Measurements from ENCODE around the gene SBNO2. TPM values are rescaled to one million over a fixed set of nuclear protein-coding genes. Genes with fewer than 3 reads are reported as not detected.
"Not testable (repeated sequence)": the region's sequence is repeated elsewhere in the genome, so short reads cannot be mapped to it uniquely, and the experiment has no call there.

SBNO2 gene
- total and polyA plus RNA-seq, 8 donors: 16.3 to 74.7 (median 42.7) TPM

DNA sequence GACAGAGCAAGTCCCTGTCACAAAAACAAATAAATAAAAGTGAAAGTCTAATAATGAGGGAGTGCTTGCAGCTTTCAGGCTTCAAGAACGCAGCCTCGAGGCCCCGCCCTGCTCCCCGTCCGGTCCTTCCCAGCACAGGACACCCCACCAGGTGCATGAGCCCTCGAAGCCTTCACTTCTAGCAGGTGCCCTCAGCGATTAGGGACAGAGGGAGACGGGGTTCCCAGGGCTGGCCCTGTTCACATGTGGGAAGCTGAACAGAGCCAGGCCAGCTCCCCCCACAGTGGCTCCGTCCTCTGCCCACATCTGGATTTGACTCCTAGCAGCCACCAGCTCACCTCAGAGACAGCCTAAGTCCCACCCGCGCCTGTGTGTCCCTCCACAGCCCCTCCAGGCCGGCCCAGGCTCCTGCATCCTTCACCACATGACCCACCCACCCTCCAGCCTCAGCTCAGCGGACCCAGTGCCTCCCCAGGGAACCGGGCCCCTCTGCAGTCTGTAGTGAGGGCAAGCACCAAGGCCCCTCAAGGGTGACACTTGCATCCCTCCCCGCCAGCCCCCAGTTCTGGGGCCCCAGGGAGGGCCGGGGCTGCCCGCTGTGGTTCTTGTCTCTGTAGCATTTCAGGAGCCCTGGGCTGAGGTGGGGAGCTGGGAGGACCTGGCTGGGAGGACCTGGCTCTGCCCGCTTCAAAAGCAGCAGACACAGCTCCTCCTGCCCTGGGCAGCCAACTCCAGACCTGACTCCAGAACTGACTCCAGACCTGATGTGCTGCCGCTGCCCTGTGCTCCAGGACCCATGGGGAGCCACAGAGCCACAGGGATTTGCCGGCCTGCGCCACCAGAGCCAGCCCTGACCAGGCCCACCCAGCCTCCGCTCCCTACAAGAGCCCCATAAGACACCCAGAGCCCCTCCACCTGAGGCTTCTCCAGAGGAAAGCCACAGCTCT is 43.0 kb downstream of the SBNO2 start:
- 53 to 75% (median 70%) methylated on average over 13 to 22 of the region's 22 CpGs for WGBS, 5 donors
- Histone ChIP-seq H3K4me1 (peaks cover 46 to 92% (median 64%) of the 10 kb centered on the region in 4 donors), H3K4me3 (peak overlapping the region; percentile 56 to 77 (median 67)), H3K36me3 (peaks cover 21 to 52% (median 35%) of the 10 kb centered on the region in 4 donors), H3K9me3 (no peaks in the 10 kb centered on the region), H3K27ac (peak overlapping the region; percentile 84 to 98 (median 92)), H3K27me3 (no peaks in the 10 kb centered on the region)
- no peak for TF ChIP-seq CTCF (IDR thresholded peaks at IDR 0.05)
- TF ChIP-seq EP300 (IDR thresholded peaks at IDR 0.05): no peak
- TF ChIP-seq POLR2AphosphoS5 (IDR thresholded peaks at IDR 0.05): no peak
- no peak for TF ChIP-seq POLR2A (IDR thresholded peaks at IDR 0.05)
- DNase-seq: peak in 1 of 2 donors; percentile 46
- intact Hi-C loops (cut with DNase I; ENCODE audit: low total_unique reads): no loop called here

DNA sequence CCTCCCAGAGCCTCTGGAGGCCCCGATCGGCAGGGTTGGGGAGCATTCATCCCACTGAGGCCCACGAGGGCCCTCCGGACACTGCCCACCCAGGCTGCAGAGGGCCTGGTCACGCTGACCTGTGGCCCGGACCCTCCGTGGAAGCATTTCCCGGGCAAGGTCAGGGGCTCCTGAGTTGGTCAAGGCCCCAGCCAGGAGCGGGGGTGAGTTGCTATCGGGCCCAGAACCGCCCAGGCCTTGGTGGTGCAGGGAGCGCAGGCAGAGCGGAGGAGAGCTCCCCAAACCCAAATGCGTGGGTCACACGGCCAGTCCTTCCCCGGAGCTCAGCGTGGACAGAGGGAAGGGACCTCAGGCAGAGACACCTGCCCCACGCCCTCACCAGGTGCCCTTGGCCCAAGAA is 44.5 kb downstream of the SBNO2 start:
- TF ChIP-seq POLR2A (IDR thresholded peaks at IDR 0.05): no peak
- no peak for TF ChIP-seq POLR2AphosphoS5 (IDR thresholded peaks at IDR 0.05)
- no peak for TF ChIP-seq CTCF (IDR thresholded peaks at IDR 0.05)
- TF ChIP-seq EP300 (IDR thresholded peaks at IDR 0.05): no peak
- Histone ChIP-seq H3K36me3 (peaks cover 22 to 59% (median 46%) of the 10 kb centered on the region in 4 donors), H3K9me3 (no peaks in the 10 kb centered on the region), H3K4me1 (peaks cover 36 to 88% (median 52%) of the 10 kb centered on the region in 4 donors), H3K27me3 (no peaks in the 10 kb centered on the region), H3K4me3 (peak overlapping the region in 2 of 4 donors; percentile 62 to 72), H3K27ac (peak overlapping the region in 1 of 5 donors; percentile 98)
- WGBS, 5 donors: 91 to 96% (median 95%) methylated on average over 8 to 18 of the region's 18 CpGs
- intact Hi-C loops (cut with DNase I; ENCODE audit: low total_unique reads): no loop called here
- no peak for DNase-seq

DNA sequence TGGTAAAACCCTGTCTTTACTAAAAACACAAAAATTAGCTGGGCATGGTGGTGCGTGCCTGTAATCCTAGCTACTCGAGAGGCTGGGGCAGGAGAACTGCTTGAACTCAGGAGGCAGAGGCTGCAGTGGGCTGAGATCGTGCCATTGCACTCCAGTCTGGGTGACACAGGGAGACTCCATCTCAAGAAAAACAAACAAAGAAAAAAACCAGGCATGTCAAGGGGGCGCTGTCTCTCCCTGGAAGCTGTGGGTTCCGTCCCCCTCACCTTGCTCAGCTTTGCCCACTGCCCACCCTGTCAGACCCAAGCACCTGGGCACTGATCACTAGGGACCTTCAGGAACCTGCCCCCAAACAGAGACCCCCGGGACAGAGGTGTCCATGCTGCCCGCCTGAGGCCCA is 45.0 kb downstream of the SBNO2 start:
- DNase-seq; H3K27me3 ChIP-seq; H3K9me3 ChIP-seq; intact Hi-C loops (cut with DNase I; ENCODE audit: low total_unique reads): not testable (repeated sequence)
- Histone ChIP-seq H3K36me3 (peaks cover 27 to 61% (median 50%) of the 10 kb centered on the region in 4 donors), H3K4me1 (peaks cover 31 to 88% (median 53%) of the 10 kb centered on the region in 4 donors), H3K4me3 (peak overlapping the region in 2 of 4 donors; percentile 62 to 72), H3K27ac (peak overlapping the region in 1 of 5 donors; percentile 98)
- 87 to 97% (median 91%) methylated on average over 5 to 7 of the region's 7 CpGs for WGBS, 5 donors

- intact Hi-C loops (cut with DNase I; ENCODE audit: low total_unique reads): no loop called here
- H3K36me3 ChIP-seq: peaks cover 36 to 70% (median 60%) of the 10 kb centered on the region in 4 donors
- H3K27ac ChIP-seq: no peak overlapping the region
- no peak for DNase-seq
- no peaks in the 10 kb centered on the region for H3K27me3 ChIP-seq
- WGBS, 5 donors: 84 to 94% (median 93%) methylated on average over 17 of the region's 17 CpGs
- H3K4me1 ChIP-seq: peaks cover 23 to 88% (median 54%) of the 10 kb centered on the region in 4 donors
- TF ChIP-seq POLR2A (IDR thresholded peaks at IDR 0.05) (no peak), POLR2AphosphoS5 (IDR thresholded peaks at IDR 0.05) (no peak), CTCF (IDR thresholded peaks at IDR 0.05) (no peak), EP300 (IDR thresholded peaks at IDR 0.05) (no peak)
- no peak overlapping the region for H3K4me3 ChIP-seq
- H3K9me3 ChIP-seq: no peaks in the 10 kb centered on the region
These were observed 46.0 kb downstream of the SBNO2 start for GRCh38 chr19:1128106-1128505.

Measured in stomach (tissue), 9 donors.